NCI-H2081 (cell line): ENCODE measurements around the gene ITGA3.

Experiments used
- DNase-seq, 2 experiments: peaks; one replicate each; lab custom pipeline; 2025; lab: John Stamatoyannopoulos, UW

ITGA3 gene

DNA sequence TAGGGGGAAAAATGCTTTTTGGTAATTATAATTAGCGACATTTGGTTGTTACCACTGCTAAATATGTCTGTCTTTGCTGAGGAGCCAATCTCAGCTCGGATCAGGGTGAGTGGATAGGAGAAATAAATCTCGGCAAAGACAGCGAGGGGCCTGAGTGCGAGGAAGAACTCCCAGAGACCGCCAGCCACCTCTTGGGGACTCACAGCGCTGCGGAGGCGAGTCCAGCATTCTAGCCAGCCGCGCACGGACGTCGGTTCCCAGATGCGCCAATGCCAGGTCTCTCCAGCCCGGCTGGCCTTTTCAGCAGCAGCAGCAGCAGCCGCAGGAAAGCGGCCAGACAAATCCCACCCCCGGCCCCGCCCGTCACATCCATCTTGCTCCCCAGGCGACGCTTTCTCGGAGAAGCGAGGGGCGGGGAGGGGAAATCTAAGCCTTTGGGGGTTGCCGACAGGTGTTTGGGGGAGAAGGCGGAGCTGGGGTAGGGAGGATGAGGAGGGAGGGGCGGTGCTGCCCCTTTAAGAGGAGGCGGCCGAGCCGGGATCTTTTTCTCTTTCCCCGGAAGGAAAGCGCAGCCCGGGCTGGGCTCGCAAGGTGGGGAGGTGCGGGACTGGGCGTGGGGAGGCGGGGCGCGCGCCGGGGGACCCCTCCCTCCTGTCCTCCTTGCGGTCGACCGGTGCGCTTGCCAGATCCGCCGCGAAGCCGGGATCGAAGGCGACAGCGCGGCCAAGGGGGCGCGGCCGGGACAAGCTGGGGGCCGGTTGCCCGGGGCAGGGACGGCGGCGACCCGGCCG, at the start of gene ITGA3:
TSS of gene ITGA3 (plus strand) at position 685 of the 791 bp plus-strand sequence. CDS start 330 bp downstream, outside the sequence.
- DNase-seq: peak; percentile 83

DNA sequence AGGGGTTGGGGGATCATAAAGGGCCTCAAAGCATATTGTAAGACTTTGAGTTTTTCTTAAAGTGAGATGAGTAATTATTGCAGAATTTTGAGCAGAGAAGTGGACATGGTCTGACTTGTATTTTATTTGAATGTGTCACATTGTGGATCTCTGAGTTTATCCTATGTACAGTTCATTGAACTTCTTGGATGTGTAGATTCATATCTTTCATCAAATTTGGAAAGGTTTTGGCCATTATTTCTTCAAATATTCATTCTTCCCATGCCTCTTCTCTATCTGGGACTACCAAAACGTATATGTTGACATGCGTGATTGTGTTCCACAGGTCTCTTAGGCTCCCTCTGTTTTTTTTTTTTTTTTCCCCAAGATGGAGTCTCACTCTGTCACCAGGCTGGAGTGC, 46.6 kb upstream of the ITGA3 start:
- DNase-seq: no peak

DNA sequence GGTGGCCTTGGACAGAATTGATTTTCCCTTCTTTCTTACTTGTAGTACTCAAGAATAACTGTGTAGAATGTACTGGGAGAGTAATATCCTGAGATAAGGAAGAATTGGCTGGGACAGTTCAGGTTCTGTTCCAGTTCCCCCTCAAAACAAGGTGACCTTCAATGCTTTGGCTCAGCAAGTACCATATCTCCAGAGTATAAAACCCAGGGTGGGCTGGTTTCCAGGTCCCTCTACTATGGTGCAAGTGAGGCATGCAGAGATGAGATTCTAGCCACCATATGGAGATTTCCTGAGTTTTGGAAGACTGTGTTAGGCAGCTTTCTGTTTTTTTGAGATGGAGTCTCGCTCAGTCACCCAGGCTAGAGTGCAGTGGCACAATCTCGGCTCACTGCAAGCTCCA, 42.8 kb upstream of the ITGA3 start:
- no peak for DNase-seq

DNA sequence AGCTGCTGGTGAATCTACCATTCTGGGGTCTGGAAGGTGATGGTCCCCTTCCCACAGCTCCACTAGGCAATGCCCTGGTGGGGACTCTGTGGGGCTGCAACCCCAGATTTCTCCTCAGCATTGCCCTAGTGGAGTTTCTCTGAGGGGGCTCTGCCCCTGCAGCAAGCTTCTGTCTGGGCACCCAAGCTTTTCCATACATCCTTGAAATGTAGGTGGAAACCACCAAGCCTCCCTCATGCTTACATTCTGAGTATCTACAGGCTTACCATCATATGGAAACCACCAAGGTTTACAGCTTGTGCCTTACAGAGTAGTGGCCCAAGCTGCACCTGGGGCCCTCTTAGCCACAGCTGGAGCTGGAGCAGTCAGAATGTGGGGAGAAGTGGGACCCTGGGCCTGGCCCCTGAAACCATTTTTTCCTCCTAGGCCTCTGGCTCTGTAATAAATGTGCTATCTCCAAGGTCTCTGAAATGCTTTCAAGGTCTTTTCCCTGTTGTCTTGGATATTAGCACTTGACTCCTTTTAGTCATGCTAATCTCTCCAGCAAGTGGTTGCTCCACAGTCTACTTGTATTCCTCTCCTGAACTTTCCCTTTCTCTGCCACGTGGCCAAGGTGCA, 41.3 kb upstream of the ITGA3 start:
- no peak for DNase-seq

DNA sequence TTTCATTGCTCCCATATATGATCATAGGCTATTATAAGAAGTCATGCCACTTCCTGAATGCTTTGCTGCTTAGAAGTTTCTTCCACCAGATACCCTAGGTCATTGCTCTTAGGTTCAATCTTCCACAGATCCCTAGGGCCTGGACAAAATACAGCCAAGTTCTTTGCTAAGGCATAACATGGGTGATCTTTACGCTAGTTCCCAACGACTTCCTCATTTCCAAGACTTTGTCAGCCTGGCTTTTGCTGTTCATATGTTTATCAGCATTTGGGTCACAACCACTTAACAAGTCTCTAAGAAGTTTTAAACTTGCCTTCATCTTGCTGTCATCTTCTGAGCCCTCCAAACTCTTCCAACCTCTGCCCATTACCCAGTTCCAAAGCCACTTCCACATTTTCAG, 40.8 kb upstream of the ITGA3 start:
- DNase-seq: no peak

DNA sequence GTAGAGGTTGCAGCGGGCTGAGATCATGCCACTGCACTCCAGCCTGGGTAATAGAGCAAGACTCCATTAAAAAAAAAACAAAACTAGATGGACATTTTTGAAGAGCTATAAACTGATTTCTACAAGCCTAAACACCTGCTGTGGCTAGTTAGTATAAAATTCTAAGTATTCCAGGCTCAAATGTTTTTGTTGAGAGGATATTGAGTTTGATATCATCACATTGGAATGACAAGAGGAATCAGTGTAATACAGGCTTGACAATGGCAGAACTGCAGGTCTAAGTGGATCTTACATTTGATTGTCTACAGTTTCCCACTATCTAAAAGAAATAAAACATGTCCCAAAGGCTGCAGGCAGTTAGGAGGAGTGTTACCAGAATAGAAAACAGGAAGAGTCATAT, 37.0 kb upstream of the ITGA3 start:
- no peak for DNase-seq

DNA sequence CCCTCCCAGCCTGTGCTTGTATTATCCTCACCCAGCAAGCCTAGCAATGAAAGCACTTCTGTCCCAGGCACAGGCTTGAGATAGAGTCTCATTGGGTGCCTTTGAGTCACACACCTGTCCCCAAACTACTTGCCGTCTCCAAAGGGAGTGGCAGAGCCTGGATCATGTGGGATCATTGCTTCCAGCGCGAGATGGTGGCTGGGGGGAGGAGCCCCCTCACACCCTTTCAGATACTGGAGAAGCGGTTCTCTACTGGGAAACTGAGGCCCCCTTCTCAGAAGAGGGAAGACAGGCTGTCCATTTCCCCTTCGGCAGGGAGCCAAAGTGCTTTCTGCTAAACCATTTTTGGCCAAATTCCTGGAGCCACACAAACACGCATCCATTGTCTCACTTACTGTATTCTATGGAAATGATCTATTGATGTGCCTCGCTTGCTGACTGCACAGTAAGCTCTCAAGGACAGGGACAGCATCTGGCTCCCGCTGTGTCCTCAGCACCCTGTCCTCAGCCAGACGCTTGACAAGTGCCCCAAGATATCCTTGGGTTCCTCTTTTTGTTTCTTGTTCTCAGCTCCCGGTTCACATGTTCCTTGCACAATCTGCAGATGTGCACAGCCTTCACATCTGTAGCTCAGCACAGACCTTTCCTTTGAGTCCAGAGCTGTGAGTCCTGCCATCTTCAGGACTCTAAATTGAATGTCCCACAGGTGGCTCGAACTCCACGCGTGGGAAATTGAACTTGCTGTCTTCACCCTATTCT, 34.9 kb upstream of the ITGA3 start:
- no peak for DNase-seq

DNA sequence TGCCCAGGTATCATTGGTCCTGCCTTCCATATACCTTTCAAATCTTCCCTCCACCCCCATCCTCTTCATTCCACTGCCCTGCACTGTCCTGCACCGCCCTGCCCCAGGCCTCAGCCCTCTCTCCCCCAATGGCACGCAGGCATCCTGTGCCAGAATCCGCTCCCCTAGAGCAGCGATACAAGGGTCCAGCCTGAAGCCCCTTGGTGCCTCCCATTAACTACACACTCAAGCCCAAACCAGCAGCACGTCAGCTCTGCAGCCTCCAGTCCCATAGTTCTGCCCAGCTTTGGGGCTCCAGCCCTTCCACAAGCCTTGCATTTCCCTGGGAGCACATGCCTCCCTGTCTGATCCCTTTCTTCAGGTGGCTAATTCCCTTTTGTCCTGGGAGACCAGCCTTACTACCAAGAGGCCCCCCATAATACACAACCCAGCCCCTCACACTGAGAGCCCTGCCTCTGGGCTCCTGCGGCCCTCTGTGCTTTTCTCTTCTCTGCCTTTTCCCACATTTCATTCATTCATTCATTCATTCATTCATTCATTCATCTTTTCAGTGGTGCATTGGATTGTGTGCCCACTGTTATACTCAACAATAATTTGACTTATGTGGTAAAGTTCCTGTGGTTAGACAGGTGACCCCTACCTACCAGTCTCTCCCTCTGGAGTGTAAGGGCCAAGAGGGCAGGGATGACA, 34.1 kb upstream of the ITGA3 start:
- no peak for DNase-seq

DNA sequence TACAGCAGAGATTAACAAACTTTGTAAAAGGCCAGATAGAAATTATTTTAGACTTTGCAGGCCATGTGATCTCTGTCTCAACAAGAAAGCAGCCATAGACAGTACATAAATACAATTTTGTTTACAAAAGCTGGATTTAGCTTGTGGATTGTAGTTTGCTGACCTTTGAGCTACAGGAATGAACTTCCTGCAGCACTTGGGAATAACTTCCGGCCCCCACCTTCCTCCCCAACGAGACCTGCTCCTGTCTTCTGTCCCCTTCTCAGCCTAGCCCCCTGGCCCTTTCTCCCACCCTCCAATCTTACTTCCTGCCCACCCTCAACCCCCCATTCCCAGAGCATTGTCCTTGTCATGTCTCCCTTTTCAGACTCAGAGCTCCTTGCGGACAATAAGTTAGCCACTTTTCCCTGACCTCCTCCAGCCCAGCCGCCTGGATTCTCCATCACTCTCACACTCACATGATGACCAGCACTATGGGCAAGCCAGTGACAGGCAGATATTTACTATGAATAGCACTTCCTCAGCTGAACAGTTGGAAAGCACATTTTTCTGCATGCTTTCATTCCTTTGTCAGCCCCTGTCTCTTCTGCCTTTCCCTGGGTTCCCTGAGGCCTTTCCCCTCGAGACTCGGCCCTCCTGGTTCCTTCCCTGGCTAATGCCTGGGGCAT, 33.3 kb upstream of the ITGA3 start:
- no peak for DNase-seq

DNA sequence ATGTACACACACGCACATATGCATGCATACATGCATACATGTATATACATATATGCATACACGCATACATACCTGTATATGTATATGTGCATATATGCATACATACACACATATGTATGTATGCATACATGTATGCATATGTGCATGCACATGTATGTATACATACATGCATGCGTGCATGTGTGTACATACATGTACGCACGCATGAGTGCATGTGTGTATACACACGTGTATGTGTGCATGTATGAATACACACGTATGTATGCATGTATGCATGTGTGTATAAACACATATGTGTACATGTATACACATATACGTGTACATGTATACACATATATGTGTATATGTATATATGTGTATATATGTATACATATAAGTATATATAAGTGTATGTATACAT, 32.4 kb upstream of the ITGA3 start:
- DNase-seq: no peak

DNA sequence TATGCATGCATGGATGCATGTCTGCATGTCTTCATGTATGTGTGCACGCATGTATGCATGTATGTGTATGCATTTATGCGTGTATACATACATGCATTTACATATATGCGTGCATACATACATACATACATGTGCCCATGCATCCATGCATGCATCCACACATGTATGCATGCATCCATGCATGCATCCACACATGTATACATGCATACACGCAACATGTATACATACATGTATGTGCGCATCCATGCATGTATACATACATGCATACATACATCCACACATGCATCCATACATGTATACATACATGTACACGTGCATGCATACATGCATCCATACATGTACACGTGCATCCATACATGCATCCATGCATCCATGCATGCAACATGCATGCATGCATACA, 31.1 kb upstream of the ITGA3 start:
- no peak for DNase-seq

DNA sequence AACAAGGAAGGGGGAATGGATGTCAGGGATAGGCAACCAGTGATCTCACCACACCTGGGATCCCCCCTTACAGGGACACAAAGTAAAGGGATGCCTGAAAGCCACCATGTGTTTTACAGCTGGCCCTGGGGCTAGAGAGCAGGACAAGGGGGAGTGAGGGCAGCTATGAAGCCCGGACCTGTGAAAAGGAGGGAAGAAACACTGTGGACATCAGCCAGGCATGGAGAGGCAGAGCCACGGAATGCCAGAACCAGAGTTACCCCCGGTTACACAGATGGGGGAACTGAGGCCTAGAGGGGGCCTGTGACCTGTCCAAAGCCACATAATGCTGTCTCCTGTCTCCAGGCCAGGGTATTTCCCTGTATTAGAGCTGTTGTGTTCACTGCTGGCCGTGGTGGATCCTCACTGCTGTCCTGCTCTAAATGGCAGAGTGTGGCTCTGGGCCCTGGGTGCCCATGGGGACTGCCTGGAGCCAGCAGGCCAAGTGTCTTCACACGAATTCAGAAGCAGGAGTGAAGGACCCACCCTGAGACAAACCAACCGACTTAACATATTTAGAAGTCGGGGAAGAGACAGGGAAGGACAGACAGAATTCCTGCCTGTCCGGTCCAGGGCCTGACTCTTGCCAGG, 29.7 kb upstream of the ITGA3 start:
- DNase-seq: no peak

DNA sequence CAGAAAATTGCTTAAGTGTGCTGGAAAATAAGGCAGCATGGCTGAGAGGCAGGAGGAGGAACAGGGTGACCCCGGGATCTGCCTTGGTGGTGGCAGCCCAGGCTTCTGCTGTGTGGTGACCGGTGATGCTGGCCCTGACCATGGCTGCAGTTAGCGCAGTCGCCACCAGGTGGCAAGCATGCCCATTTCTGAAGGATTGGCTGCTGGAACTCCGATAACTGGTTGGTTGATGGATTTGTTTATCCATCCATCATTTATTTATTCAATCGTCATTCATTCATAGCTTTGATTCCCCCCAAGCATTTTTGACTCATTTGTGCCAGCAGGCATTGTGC, 29.1 kb upstream of the ITGA3 start:
- peak; percentile 61 to 63 for DNase-seq

DNA sequence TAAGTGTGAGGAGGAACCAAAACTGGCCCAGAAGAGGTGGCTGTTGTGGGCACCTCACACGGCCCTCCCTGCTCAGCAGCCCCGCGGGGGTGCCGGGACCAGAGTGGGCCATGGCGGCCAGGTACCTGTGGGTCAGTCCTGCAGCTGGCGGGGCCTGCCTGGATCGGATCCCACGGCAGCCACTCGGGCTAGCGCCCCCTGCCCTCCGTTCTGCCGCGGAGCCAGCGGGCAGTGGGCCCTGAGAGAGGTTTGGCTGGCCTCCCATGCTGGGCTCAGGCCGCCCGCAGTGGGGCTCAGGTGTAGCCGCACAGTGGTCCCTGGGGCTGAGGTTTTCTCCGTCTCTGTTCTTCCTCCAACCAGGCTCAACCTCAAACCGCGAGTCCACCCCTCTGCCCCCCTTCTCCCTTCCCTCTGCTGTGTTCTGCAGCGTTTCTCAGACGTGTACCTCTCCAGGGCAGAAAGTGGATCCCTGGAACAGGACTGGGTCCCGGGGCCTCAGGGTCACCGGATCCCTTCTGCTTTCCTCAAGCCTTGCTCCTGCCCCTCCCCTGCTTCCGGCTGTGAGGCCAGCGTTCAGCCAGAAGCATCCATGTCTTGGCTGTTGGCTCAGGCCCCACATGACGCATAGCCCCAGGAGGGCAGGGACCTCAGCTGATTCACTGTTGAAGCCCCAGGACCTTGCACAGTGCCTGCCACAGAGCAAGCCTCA, 28.6 kb upstream of the ITGA3 start:
- no peak for DNase-seq

DNA sequence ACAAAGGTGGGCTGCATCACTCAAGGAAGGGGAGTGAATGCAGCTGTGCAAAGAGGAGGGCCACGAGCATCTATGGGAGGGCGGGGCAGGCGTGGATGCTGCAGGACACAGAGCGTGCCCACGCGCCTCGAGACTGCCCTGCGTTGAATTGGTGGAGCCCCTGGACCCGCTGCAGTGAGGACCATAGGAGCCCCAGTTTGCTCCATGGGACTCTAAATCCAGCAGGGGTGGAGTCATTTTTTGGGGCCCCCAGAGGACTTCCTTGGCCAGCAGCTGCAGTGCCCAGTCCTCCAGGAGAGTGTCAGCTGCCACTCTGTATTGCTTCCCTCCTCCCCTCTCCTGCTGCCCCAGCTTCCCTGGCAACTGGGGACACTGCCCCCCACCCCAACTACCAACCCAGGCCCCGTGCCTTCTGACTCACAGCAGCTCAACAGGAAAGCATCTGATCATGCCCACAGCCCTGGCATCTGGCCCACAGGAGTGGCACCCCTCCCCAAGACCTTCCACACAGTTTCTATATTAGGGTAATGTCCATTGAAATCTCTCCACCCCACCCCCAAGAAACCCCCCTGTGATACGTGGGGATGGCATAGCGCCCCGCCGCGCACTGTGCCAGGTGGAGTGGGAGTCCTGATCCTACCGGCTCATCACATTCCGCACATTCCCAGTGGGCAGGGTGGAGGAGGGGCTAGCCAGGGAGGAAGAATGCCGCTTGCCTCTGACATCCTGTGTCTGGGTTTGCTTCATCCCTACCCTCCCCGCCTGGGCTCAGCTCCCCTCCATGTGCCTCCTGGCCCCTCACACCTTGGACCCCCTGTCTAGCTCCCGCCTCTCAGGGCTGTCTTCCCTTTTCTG, 27.8 kb upstream of the ITGA3 start:
- DNase-seq: no peak

DNA sequence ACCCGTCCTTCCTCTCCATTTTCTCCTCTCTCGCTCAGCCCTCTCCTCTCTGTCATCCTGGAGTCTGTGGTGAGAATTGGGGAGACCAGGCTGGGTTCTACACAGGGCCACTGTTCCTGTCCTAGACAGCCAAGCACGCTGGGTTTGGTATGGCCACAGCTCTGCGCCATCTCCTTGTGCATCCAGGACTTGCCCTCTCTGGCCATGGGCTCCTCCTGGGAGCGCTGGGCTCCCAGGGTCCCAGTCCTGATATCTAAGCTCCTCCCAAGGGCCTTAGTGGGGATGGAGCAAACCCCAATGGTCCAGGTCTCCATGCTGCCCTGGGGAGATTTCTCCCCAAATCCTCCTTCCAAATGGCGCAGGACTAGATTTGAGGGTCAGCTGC, 27.2 kb upstream of the ITGA3 start:
- DNase-seq: no peak

DNA sequence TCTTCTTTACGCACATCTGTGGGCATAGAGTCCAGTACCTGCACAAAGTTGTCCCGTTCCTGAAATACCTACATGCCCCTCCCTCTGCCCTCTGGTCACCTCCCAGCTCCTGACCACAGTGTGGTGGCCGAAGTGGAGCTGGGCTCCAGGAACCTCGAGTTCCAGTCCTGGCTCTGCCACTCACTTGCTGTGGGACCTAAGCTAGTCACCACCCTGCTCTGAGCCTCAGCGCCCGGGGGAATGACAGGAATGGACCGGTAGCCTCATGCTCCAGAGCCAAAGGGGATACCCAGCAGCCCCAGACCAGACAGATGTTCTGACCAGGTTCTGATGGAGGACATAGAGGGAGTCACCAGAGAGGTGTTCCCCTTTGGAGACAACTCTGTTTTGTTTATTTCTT, 26.7 kb upstream of the ITGA3 start:
- no peak for DNase-seq

DNA sequence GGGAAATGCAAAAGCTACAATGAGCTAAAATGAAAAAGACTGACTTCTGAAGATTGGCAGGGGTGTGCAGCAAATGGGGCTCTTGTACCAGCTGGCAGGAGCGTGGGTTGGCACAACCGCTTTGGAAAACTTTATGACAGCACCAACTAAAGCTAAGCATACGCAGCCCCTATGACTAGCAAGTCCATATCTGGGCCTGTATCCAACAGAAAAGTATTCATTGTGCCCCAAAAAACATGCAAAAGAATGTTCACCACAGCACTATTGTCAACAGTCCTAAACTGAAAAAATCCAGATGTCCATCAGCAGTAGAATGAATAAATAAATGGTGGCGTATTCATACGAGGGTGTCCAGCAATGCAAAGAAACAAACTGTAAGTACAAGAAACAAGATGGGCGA, 22.6 kb upstream of the ITGA3 start:
- no peak for DNase-seq

DNA sequence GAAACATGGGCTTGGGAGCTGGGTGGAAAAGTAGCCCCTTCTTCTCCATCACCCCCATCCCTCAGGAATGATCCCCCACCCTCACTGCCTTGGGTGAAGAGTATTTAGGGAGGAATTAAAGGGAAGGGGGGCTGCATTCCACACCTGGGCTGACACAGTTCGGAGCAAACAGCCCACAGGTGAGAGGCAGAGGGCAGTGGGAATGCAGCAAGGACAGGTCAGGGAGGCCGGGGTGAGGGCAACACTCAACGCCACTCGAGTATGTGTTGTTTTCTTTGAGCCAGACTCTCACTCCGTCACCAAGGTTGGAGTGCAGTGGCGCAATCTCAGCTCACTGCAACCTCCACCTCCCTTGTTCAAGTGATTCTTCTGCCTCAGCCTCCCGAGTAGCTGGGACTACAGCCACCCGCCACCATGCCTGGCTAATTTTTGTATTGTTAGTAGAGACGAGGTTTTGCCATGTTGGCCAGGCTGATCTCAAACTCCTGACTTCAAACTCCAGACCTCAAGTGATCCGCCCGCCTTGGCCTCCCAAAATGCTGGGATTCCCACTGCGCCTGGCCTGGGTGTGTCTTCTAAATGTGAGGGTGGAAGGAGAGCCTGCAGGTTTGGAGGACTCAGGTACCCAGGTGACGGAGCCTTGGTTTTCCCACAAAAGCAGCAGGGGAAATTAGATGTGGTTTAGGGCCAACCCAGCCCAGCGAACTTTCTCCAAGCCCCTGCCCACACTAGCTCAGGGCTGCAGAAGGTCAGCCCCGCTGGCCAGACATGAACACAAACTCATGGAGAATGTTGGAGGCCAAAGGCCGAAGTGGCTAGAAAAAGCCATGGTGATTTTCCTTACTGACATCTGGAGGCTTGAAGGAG, 21.2 kb upstream of the ITGA3 start:
- DNase-seq: no peak
